Measurements from ENCODE around the gene TEF.

TEF gene

GRCh38 chr22:41381329-41382097, at the start of gene TEF:
Gene TEF (plus strand): TSS chr22:41381942. CDS start chr22:41382045, 103 bp downstream.
- ATAC-seq = peak; percentile 93

GRCh38 chr22:41332217-41332939, 49.4 kb upstream of the TEF start:
- TF ChIP-seq TCF4 (CRISPR knock-in tag; IDR thresholded peaks at IDR 0.05; ENCODE audit: borderline replicate concordance) (no peak), CSRNP3 (CRISPR knock-in tag; IDR thresholded peaks at IDR 0.05) (no peak), ZC3H10 (CRISPR knock-in tag; IDR thresholded peaks at IDR 0.05) (no peak), TSHZ2 (CRISPR knock-in tag; IDR thresholded peaks at IDR 0.05) (no peak), ISL1 (CRISPR knock-in tag; IDR thresholded peaks at IDR 0.05) (no peak), GLIS3 (CRISPR knock-in tag; IDR thresholded peaks at IDR 0.05) (no peak), ZFP30 (CRISPR knock-in tag; IDR thresholded peaks at IDR 0.05) (no peak), CSDC2 (CRISPR knock-in tag; IDR thresholded peaks at IDR 0.05) (no peak), PATZ1 (CRISPR knock-in tag; IDR thresholded peaks at IDR 0.05; ENCODE audit: borderline replicate concordance) (no peak), POU6F1 (CRISPR knock-in tag; IDR thresholded peaks at IDR 0.05; ENCODE audit: borderline replicate concordance, low read depth) (no peak)

More at GRCh38 chr22:41381329-41382097, at the start of gene TEF:
- TF ChIP-seq PATZ1 (CRISPR knock-in tag; IDR thresholded peaks at IDR 0.05; ENCODE audit: borderline replicate concordance) = no peak
- peak; percentile 73; the same call in 1 of the 2 replicates for TF ChIP-seq ARNTL (CRISPR knock-in tag; IDR thresholded peaks at IDR 0.05; ENCODE audit: borderline replicate concordance, low read depth)
- TF ChIP-seq TCF4 (CRISPR knock-in tag; IDR thresholded peaks at IDR 0.05; ENCODE audit: borderline replicate concordance) = no peak
- no peak for TF ChIP-seq BACH2 (CRISPR knock-in tag; IDR thresholded peaks at IDR 0.05; ENCODE audit: borderline replicate concordance)
- no peak for TF ChIP-seq ZNF70 (CRISPR knock-in tag; IDR thresholded peaks at IDR 0.05)
- TF ChIP-seq ZNF565 (CRISPR knock-in tag; conservative IDR thresholded peaks at IDR 0.05; ENCODE audit: low read depth) = no peak
- no peak for TF ChIP-seq PPARA (CRISPR knock-in tag; IDR thresholded peaks at IDR 0.05; ENCODE audit: borderline replicate concordance)

GRCh38 chr22:41333806-41334205, 47.9 kb upstream of the TEF start:
- ATAC-seq = no peak
- no peak for TF ChIP-seq ZNF70 (CRISPR knock-in tag; IDR thresholded peaks at IDR 0.05)

More at GRCh38 chr22:41332217-41332939, 49.4 kb upstream of the TEF start:
- no peak for ATAC-seq

- ATAC-seq = no peak
- TF ChIP-seq CSDC2 (CRISPR knock-in tag; IDR thresholded peaks at IDR 0.05) (no peak), ARNTL (CRISPR knock-in tag; IDR thresholded peaks at IDR 0.05; ENCODE audit: borderline replicate concordance, low read depth) (no peak), ZNF565 (CRISPR knock-in tag; conservative IDR thresholded peaks at IDR 0.05; ENCODE audit: low read depth) (no peak), ZC3H10 (CRISPR knock-in tag; IDR thresholded peaks at IDR 0.05) (no peak), SNAI2 (CRISPR knock-in tag; IDR thresholded peaks at IDR 0.05) (no peak), TSHZ2 (CRISPR knock-in tag; IDR thresholded peaks at IDR 0.05) (no peak), ZFP30 (CRISPR knock-in tag; IDR thresholded peaks at IDR 0.05) (no peak), ESRRG (CRISPR knock-in tag; IDR thresholded peaks at IDR 0.05) (no peak), GLIS3 (CRISPR knock-in tag; IDR thresholded peaks at IDR 0.05) (no peak), ZNF70 (CRISPR knock-in tag; IDR thresholded peaks at IDR 0.05) (no peak)
Observed at GRCh38 chr22:41334215-41334614, 47.5 kb upstream of the TEF start.

Data from SK-N-SH treated with all-trans-retinoic acid at 6 μM for 48 hours (cell line).